SU-DHL-6 (cell line): Measurements from ENCODE around the gene ACBD6.

Source experiments
- EZH2phosphoT487 ChIP-seq: fragments of 200-600 bp; sonication (generic), shearing (Covaris generic); conservative IDR thresholded peaks from 2 replicates; pipeline ENCODE4 v1.6.1; 2018; ENCODE audit warnings: mild to moderate bottlenecking, antibody characterized with exemption, low read length, moderate library complexity, mixed read lengths
- TF ChIP-seq, protein P1 (sequence below): fragments of 200-600 bp; sonication (generic); IDR thresholded peaks from one replicate; pipeline ENCODE4 v1.5.1; 2017; ENCODE audit warnings: antibody characterized with exemption, mild to moderate bottlenecking, low read length, moderate library complexity; ENCODE audit not compliant: insufficient read depth, poor library complexity, severe bottlenecking

DNA sequence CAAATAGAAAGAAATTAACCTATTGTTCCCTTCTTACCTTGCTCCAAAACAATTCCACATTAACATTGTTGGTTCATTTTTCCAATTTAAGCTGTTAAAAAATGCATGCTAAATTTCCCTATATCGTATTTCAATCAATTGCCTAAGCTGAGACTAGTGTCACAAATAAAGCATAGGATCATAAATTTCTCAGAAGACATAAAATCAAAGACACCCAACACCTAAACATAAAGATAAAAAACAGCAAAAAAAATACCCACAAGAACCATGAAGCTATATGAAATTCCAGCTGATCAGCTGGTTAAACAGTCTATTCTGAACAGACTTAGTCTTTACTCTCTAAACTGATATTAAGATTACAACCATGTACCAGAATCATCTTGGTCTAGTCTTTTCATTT is 32.3 kb downstream of the ACBD6 start:
- TF ChIP-seq, protein P1, sequence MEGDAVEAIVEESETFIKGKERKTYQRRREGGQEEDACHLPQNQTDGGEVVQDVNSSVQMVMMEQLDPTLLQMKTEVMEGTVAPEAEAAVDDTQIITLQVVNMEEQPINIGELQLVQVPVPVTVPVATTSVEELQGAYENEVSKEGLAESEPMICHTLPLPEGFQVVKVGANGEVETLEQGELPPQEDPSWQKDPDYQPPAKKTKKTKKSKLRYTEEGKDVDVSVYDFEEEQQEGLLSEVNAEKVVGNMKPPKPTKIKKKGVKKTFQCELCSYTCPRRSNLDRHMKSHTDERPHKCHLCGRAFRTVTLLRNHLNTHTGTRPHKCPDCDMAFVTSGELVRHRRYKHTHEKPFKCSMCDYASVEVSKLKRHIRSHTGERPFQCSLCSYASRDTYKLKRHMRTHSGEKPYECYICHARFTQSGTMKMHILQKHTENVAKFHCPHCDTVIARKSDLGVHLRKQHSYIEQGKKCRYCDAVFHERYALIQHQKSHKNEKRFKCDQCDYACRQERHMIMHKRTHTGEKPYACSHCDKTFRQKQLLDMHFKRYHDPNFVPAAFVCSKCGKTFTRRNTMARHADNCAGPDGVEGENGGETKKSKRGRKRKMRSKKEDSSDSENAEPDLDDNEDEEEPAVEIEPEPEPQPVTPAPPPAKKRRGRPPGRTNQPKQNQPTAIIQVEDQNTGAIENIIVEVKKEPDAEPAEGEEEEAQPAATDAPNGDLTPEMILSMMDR, result no peak
- no peak for TF ChIP-seq EZH2phosphoT487
